Hindlimb muscle (tissue), 1 donor: ENCODE data around the gene DOCK2. TPM values are rescaled to one million over a fixed set of nuclear protein-coding genes. Genes with fewer than 3 reads are reported as not detected.
"Not testable (repeated sequence)": the region's sequence is repeated elsewhere in the genome, so short reads cannot be mapped to it uniquely, and the experiment has no call there.

ENCODE experiments used
- DNase-seq: peaks from one replicate; pipeline ENCODE4 v3.0.0-alpha.2; 2013
- polyA plus RNA-seq: library from polyadenylated mRNA; unstranded; fragments of 120-200 nt; gene quantifications from one replicate; pipeline ENCODE4 v1.2.1, GENCODE V29; 2013; ENCODE audit not compliant: insufficient read length

Gene DOCK2
- polyA plus RNA-seq, result 5.0 TPM

DNA sequence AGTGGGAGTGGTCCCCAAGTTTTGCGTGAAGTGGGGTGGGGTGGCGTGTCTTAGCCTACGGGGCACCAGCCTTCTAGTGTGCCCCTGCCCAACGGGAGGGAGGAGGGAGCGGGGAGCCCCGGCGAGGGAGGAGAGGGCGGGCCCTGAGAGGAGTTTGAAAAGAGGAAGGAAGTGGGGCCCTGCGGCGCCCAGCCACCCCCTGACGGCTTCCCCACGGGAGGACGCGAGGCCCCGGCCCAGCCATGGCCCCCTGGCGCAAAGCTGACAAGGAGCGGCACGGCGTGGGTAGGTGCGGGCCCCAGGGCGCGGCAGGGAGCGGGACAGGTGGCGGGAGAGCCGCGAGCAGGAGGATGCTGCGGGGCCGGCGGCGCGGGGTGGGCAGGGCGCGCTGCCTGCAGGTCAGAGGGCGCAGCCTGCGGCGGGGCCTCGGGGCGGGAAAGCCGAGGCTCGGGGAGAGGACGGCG lies at the start of gene DOCK2:
Gene DOCK2, plus strand, starts transcription at position 191 of the 464 bp plus-strand sequence. Its CDS starts 52 bp downstream, at position 243.
- DNase-seq, result no peak

DNA sequence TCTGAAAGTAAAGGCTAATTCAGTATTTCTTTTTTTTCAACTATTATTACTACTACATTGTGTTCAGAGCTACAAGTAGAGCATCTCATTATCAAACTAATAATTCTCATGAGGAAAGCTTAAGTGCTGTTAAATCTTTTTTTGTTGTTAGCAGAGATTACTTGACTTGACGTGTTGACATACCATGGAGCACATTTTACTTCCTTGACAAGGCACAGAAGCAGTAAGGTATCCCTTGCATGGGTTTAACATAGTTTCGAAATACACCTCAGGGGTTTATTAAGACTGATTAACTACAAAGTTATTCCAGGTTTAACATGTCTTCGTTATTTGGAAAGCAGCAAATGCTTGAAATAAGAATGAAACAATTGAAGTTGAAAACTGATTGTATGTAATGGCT lies 46.5 kb upstream of the DOCK2 start:
- DNase-seq, result no peak

DNA sequence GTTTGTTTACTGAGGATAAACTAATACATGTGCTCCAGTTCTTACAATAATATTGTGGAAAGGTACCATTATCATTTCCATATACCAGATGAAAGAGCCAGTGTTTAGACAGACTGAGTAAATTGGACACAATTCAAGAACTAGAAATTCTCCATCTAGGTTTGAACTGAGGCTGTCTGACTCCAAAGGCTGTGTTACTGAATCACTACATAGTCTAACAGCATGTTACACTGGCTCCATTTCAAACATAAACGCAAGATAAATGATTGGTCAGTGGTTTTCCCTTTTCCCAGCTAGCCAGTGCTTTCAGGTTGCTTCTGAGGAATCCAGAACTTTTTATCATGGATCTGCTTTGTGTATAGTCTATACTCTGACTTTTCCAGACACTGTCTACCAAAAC lies 45.4 kb upstream of the DOCK2 start:
- DNase-seq, result no peak

DNA sequence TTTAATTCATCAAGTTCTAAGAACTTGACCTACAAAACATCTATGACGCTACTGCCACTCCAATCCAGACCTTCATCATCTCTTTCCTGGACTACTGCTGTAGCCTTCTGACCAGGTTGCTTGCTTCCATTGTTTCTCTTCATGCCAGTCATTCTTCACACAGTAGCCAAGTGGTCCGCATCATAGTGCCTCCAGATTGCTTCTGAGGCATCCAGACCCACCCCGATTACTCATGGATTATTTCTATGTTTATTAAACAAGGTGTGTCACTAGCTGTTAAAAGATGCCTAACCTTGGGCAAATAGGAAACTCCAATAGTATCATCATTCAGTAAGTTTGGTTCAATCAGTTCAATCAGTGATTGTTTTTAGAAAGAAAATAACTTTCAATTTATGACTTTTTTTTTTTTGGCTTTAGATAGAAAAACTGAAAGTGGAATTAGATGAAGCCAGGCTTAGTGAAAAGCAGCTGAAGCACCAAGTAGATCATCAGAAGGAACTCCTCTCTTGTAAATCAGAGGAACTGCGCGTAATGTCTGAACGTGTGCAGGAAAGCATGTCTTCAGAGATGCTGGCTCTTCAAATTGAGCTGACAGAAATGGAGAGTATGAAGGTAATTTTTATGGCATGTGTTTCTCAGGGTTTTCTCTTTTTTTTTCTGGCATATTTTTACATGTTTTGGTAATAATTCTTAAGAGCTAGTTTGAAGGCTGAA lies 44.0 kb upstream of the DOCK2 start:
- DNase-seq, result no peak

DNA sequence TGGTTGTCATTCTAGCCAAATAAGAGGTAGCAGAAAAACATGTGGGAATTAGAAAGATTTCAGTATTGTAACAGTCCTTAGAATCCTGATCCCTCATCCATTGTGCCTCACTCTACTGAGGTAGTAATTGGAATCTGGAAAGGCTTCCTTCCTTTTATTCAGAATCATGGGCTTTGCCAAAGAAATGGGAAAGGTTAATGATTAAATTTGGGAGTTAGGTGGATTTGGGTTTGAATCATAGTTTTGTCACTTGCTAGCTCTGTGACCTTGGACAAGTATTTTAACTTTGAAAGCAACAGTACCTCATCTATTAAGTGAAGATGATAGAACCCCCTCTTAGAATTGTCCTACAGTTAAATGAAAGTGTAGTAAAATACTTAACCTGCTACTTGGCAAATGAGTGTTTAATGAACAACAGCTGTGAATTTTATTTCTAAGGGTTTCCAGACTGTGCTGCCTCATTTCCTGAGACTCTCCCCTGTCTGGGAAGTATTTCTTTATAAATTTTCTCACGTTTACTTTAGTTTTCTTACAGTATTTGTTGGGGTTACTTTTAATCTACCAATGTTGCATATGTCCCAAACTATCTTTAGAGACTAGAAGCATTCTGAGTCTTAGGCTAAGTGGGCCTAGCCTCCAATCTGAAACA lies 41.8 kb upstream of the DOCK2 start:
- no peak for DNase-seq

DNA sequence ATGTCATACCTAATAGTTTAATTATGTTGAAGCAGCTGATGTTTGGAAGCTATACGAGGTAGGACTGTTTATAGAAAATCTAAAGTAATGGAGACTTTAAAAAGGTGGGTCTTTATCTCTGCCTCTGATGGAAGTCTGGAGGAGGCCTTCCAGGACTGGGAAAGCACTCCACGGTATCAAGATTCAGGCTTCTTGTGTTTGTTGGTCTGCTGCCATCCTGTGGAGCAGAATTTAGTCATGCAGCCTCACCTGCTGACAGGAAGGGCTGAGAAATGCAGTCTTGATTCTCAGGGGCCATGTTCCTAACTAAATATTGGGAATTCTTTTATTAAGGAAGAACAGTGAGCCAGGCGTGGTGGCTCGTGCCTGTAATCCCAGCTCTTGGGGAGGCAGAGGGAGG lies 37.6 kb upstream of the DOCK2 start:
- no peak for DNase-seq

DNA sequence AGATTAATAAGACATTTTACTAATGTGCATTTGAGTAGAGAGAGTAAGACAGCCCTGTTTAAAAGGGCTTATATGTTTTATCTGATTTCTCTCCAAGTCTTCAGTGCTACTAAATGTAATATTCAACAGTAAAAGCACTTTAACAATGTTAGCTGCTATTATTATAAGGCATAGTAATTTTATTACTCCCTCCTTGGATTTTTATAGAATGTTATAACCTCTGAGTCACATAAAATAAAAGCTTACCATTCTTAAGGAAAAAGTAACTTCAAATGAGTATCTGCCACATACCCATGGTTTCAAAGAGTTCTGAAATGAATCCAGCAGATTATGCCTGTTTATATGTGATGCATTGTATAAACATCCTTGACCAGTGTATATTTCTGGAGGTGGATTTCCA lies 34.5 kb upstream of the DOCK2 start:
- DNase-seq, result no peak

DNA sequence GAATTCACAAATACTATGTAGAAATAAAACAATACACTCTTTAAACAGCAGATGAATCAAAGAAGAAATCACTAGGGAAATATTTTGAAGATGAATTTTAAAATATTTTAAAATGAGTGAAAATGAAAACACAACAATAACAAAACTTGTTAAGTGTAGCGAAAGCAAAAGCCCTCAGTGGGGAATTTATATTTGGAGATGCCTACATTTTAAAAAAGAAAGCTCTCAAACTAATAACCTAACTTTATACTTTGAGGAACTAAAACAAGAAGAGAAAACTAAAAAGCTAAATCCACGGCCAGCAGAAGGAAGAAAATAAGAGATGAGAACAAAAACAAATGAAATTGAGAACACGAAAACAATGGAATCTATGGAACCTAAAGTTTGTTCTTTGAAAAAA lies 30.8 kb upstream of the DOCK2 start:
- no peak for DNase-seq

DNA sequence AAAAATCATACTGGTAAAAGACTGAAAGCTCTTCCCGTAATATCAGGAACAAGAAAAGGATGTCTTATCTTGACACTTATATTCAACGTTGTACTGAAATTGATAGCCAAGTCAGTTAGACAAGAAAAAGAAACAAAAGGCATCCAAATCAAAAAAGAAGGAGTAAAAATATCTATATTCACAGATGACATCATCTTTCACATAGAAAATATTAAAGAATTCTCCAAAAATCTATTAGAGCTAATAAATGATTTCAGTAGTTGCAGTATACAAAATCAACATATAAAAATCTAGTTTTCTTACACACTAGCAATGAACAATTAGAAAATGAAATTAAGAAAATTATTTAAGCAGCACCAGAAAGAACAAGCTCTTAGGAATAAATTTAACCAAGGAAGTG lies 29.2 kb upstream of the DOCK2 start:
- no peak for DNase-seq

DNA sequence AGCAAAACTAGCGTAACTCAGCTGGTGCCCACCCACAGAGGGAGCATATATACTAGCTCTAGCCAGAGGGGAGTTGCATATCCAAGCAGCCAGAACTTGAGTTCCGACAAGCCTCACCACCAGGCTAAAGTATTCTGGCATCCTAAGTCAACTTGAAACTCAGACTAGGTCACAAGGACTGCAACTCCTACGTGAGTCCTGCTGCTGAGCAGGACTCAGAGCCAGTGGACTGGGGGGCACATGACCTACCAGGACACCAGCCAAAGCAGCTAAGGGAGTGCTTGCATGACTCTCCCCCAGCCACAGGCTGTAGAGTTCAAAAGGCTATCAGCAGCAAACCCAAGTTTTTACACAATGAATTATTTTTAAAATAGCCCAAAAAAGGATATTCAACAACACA lies 27.4 kb upstream of the DOCK2 start:
- no peak for DNase-seq

DNA sequence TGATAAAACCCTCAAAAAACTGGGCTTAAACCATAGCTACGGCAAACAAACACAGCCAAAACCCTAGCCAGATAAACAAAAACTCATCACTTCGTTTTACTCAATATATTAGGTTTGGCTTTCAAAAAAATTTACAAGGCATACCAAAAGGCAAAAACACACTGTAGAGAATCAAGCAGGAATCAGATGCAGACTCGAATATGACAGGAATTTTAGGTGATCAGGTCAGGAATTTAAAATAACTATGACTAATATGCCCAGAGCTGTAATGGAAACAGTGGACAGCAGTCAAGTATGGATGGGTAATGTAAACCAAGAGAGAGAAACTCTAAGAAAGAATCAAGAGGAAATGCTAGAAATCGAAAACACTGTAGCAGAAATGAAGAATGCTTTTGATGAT lies 26.5 kb upstream of the DOCK2 start:
- no peak for DNase-seq

DNA sequence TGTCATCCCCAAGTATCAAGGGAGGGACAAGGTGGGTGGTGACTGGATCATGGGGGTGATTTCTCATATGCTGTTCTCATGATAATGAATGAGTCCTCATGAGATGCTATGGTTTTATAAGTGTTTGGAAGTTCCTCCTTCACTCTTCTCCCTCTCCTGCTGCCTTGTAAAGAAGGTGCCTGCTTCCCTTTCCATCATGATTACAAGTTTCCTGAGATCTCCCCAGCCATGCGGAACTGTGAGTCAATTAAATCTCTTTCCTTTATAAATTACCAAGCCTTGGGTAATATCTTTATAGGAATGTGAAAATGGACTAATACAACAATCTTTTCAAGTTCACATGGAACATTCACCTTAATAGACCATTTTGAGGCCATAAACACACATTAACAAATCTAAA lies 21.5 kb upstream of the DOCK2 start:
- DNase-seq, result no peak

DNA sequence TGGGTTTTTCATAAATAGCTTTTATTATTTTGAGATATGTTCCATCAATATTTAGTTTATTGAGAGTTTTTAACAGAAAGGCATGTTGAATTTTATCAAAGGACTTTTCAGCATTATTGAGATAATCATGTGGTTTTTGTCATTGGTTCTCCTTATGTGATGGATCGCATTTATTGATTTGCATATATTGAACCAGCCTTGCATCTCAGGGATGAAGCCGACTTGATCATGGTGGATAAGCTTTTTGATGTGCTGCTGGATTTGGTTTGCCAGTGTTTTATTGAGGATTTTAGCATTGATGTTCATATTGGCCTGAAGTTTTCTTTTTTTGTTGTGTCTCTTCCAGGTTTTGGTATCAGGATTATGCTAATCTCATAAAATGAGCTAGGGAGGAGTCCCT lies 12.8 kb upstream of the DOCK2 start:
- DNase-seq, result not testable (repeated sequence)

DNA sequence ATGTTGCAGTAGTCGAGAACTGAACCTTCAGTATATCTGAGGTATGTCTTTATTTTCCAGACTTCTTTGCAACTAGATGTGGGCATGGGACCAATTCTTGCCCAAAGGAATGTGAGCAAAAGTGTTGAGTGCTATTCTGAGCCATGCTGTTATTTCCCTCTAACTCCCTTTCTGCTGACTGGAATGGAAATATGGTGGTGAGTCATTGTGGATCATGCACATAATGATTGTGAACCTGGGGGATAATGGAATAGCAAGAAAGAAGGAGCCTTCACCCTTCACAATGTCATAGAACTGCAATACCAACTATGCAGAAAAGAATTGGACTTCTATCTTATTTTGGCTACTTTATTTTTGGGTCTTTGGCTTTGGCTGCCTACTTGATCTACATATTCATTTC lies 10.3 kb upstream of the DOCK2 start:
- DNase-seq, result no peak

DNA sequence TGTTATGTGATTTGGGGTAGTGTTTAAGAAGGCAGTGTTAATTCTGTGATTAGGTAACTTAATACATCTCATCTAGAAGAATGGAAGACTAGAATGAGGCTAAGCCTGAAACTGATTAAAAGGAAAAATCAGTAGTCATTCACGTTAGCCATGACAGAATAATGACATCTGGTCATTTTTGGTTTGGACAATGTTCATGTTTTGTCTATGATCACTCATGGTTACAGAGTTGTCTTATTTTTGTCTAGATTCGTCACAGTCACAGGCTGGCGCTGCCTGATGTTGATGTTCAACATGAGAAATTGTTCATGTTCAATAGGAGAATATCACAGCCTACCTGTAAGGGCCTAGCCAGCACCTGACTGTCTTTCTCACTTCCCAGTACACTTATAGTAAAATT lies 9.5 kb upstream of the DOCK2 start:
- DNase-seq, result no peak

DNA sequence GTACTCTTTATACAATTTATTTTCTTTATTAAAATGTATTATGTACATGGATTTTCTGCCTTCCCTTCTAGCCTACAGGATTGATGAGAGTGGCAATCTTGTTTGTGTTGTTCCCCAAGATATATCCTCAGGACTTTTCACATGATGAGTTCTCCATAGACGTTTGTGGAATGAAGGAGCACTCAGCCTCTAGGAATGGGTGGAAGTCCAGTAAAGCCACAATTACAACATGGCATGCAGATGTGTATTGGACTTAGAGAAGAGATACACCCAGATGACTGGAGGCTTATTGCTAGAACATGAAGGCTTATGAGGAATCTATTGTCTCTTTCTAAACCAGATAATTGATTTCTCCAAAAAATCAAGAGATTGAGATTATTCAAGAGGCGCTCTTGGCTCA lies 8.2 kb upstream of the DOCK2 start:
- DNase-seq, result no peak

DNA sequence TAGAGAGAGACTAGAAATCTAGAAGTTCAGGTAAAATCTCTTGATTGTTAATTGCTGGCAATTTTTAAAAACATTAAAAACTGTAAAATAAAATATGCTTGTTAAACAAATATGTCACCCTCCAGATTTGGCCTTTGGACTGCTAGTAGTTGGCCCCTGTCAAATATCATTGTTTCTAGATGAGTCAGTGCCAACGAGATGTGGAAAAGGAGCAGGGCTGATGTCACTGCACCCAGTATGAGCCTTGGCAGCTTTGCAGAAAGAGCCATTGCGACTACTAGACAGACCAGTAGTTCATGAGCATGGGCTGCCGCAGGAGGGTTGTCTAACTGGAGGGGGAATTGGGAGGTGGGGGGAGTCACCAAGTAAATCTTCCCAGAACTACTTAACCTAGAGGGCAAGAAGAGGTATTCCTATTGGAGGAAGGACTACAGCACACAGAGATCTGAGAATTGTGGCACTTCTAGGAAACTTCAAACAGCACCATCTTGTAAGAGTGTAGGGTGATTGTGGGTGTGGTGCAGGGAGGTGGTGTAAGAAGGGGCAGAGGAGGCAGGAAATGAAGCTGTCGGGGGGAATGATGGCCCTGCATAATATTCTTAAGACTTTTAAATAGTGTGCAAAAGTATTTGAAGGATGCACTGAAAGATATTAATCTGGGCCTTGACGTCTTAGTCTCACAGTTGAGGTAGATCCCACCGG lies 7.1 kb upstream of the DOCK2 start:
- no peak for DNase-seq

DNA sequence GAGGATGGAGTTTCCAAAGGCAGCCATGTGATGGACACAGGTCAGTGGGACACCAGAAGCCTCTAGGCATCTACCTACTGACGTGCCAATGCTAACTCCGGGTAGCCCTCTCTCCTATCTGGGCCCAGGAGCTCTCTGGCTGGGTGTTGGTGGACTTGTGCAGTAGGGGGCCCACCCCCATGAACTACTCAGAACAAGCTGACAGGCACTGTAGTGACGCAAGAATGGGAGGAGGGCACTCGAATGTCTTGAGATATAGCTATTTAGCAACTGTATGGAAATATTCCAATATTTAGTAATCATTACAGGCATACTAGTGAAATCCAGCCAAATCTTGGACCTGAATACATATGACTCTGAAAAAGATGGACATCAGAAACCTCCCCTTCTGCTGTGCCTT lies 5.7 kb upstream of the DOCK2 start:
- DNase-seq, result no peak

DNA sequence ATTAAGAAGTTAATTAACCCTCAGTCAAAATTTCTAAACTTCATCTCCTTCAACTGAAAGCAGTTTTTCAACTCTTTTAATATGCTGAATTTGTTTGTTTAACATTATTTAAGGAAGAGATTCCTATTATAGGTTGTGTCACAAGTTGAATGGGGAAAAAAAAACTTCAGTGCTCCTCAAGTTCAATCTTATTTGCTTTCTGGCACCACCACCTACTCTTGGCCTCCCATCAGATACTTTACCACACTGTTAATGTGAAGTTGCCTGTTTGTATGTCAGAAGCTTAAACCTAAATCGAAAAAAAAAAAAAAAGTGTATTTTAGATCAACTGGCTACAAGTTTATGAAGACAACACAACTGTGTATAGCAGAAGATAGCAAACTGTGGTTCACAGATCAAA lies 4.1 kb upstream of the DOCK2 start:
- no peak for DNase-seq

DNA sequence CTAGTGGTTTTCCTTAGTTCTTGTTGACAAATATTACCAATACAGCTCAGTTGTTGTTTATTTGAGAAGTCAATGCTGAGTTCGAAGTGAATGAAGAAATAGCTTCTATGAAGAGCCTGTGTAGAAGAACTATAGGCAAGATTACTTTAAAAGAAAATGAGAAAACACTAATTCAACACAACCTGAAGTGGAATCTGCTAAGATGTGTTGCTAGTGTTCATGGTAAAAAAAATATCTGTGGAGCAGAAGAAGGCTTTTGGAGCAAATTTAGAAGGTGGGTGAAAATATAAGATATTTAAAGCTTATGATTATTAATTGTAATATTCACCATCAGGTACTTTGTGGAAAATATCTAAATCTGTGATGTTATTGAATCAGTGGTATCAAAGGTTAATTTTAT lies 2.5 kb upstream of the DOCK2 start:
- no peak for DNase-seq

DNA sequence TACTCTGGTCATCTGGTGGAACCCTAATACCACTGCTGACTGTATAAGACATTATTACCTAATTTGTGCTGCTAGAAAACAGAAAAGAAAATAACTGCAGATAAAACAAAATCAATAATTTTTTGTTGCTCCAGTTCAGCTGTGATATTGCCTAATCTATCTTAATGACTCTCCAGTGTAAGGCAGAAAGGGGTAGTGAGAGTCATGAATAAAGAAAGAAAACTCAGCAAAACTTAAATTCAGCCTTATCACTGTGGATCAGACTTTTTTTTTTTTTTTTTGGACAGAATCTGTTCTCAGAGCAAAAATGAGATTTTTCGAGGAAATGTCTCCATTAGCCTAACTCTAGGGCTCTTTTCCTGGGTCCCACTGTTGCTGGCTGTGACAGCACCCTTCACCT lies 1.1 kb upstream of the DOCK2 start:
- no peak for DNase-seq

DNA sequence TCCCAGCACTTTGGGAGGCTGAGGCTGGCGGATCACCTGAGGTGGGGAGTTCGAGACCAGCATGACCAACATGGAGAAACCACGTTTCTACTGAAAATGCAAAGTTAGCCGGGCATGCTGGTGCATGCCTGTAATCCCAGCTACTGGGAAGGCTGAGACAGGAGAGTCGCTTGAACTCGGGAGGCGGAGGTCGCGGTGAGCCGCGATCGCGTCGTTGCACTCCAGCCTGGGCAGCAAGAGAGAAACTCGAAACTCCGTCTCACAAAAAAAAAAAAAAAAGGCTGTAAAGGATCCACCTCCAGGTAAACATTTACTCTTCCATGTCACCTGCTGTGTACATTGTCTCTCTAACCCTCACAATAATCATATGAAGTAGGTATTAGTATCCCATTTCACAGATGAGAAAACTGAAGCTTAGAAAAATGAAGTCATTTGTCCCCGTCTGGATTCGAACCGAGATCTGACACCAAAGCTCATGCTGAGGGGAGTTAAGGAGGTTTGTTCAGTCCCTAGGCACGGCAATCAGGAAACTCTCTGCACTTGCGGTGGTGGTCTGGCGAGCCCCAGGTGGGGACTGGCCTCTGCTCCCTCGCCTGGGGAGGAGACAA lies 494 bp upstream of the DOCK2 start:
- no peak for DNase-seq

DNA sequence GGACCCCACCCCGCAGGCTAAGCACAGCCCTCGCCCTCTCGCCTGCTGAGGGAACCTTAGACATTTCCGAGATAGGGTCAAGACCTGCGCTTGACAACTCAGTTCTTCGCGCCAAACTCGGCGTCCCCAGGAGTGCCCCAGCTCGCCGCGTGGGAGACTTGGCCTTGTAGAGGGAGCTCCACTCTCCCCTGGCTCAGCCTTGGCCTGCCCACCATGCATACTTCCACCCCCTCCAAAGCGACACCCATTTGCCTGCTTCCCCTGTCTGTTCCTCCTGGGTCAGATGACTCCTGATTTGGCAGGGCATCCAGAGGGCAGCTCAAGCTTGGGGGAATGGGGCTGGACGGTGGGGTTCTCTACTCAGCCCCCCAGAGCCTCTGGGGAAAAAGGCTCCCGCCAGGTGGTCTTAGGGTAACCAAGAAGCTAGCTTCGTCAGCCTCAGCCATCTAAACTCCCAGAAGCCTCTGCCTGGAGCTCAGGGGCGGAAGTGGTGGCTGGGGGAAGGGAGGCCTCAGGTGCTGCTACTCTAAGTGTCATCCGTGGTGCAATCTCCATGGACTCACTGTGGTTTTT lies 560 bp downstream of the DOCK2 start:
- DNase-seq, result no peak
